Measurements from ENCODE around the gene SPDYE3. TPM values are rescaled to one million over a fixed set of nuclear protein-coding genes. Genes with fewer than 3 reads are reported as not detected.
"Not testable (repeated sequence)": the region's sequence is repeated elsewhere in the genome, so short reads cannot be mapped to it uniquely, and the experiment has no call there.

The SPDYE3 gene
- polyA plus RNA-seq, 2 of the 4 experiments (the other 2 are of a cell fraction) = 0.04 TPM

GRCh38 chr7:100292162-100292561 is 15.3 kb upstream of the SPDYE3 start:
- H3K4me3 ChIP-seq; POLR2A ChIA-PET; ATAC-seq; H3K9me3 ChIP-seq; H3K27ac ChIP-seq; H3K4me1 ChIP-seq; FAIRE-seq; H3K4me2 ChIP-seq; DNase-seq (ENCODE audit: low read depth in 1 of 2, low spot score in 1 of 2): not testable (repeated sequence)
- CTCF ChIA-PET = interaction anchor here (0.6 to 0.8 kb wide), 2 partner anchors 177 to 228 kb away, joined by 3 to 4 read pairs; no protein-coding TSS in a partner anchor
- WGBS (ENCODE audit: missing lambda C conversion rate) = 96% methylated on average over 1 of the region's 1 CpG

DNA sequence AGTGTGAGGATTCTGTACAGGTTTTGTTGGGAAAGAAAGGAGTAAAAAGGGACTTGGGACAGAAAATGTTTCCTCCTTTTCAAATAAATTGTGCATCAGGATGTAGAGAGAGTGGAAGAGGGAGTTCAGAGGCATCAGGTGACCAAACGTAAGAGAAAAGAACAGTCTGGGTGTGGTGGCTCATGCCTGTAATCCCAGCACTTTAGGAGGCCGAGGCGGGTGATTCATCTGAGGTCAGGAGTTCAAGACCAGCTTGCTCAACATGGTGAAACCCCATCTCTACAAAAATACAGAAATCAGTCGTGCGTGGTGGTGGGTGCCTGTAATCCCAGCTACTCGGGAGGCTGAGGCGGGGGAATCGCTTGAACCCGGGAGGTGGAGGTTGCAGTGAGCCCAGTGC is 12.2 kb upstream of the SPDYE3 start:
- H3K4me3 ChIP-seq, POLR2A ChIA-PET, H3K4me1 ChIP-seq, H3K27ac ChIP-seq, H3K9me3 ChIP-seq, FAIRE-seq: not testable (repeated sequence)
- 63% methylated on average over 9 of the region's 9 CpGs for WGBS (ENCODE audit: missing lambda C conversion rate)
- ATAC-seq (peak; percentile 30 to 70; a peak in 4 of 6 replicates), DNase-seq (ENCODE audit: low read depth in 1 of 2, low spot score in 1 of 2) (peak in 1 of 2 experiments; percentile 62)
- CTCF ChIA-PET = interaction anchor here (0.6 kb wide), 1 partner anchor 107 kb away, joined by 3 read pairs; no protein-coding TSS in a partner anchor
- TF ChIP-seq, protein P1, sequence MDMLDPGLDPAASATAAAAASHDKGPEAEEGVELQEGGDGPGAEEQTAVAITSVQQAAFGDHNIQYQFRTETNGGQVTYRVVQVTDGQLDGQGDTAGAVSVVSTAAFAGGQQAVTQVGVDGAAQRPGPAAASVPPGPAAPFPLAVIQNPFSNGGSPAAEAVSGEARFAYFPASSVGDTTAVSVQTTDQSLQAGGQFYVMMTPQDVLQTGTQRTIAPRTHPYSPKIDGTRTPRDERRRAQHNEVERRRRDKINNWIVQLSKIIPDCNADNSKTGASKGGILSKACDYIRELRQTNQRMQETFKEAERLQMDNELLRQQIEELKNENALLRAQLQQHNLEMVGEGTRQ (IDR thresholded peaks at IDR 0.05) = peak; percentile 19; the same call in 1 of the 2 replicates
- 0 out of 3 replicates have a peak overlapping the region, but pooled peaks have one; percentile 19 for H3K4me2 ChIP-seq

DNA sequence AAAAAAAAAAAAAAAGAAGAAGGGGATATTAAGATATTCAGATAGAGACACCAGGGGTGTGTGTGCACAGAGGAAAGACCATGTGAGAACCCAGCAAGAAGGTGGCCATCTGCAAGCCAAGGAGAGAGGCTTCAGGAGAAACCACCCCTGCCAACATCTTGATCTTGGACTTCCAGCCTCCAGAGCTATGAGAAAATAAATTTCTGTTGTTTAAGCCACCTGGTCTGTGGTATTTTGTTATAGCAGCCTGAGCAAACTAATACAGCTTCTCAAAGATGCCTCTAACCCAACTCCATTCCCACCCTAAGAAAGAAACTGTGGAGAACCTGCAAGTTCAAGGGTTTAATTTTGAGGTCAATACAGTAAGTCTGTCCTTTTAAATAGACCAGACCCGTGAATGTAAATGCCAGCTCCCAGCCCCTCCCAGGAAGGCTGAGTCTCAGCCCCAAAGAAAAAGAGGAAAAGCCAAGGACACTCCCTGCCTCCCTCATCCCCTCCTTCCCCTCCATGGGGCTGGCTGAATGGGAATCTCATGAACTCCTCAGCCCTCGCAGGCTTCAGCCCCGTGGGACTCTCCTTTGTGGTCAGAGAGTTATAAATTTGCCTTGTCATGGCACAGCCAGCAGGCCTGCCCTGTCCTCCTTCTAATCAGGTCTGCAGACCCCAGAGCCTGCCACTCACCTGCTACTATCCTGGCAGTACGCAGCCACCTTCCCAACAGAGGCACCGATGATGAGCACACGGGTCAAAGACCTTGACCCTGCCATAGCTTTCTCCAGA is 9.5 kb upstream of the SPDYE3 start:
- WGBS (ENCODE audit: missing lambda C conversion rate) = 94% methylated on average over 4 of the region's 6 CpGs
- POLR2A ChIA-PET; CTCF ChIA-PET; DNase-seq (ENCODE audit: low read depth in 1 of 2, low spot score in 1 of 2); H3K9me3 ChIP-seq; H3K4me3 ChIP-seq; H3K4me2 ChIP-seq; H3K27ac ChIP-seq; FAIRE-seq; H3K4me1 ChIP-seq: not testable (repeated sequence)
- peak in 1 of 2 experiments; percentile 25; a peak in 1 of 6 replicates for ATAC-seq

DNA sequence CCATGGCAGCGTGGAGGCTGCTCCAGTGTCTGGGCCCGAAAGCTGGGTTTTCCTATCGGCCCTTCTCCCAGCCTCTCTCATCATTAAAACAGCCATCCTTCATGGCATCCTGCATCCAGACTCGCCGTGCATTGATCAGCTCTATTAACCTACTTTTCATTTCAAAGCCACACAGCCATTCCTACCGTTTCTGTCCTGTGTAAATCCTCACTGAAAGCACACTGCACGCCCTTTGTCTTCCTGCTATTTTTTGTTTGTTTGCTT is 8.9 kb upstream of the SPDYE3 start:
- H3K4me2 ChIP-seq; ATAC-seq; POLR2A ChIA-PET; H3K27ac ChIP-seq; H3K9me3 ChIP-seq; H3K4me3 ChIP-seq; H3K4me1 ChIP-seq; FAIRE-seq; CTCF ChIA-PET; DNase-seq (ENCODE audit: low read depth in 1 of 2, low spot score in 1 of 2): not testable (repeated sequence)
- 92% methylated on average over 7 of the region's 7 CpGs for WGBS (ENCODE audit: missing lambda C conversion rate)

- H3K4me2 ChIP-seq; H3K9me3 ChIP-seq; H3K4me1 ChIP-seq; DNase-seq (ENCODE audit: low read depth in 1 of 2, low spot score in 1 of 2); POLR2A ChIA-PET; ATAC-seq; FAIRE-seq; H3K27ac ChIP-seq; H3K4me3 ChIP-seq; CTCF ChIA-PET: not testable (repeated sequence)
- WGBS (ENCODE audit: missing lambda C conversion rate) = 94% methylated on average over 11 of the region's 12 CpGs
Observed at GRCh38 chr7:100304526-100304925, 3.0 kb upstream of the SPDYE3 start.

GRCh38 chr7:100318329-100318728 is 10.8 kb downstream of the SPDYE3 start:
- H3K4me1 ChIP-seq; H3K27ac ChIP-seq; H3K9me3 ChIP-seq; ATAC-seq; H3K4me3 ChIP-seq; CTCF ChIA-PET; POLR2A ChIA-PET; DNase-seq (ENCODE audit: low read depth in 1 of 2, low spot score in 1 of 2); FAIRE-seq; H3K4me2 ChIP-seq: not testable (repeated sequence)
- WGBS (ENCODE audit: missing lambda C conversion rate) = 92% methylated on average over 5 of the region's 5 CpGs

- H3K4me2 ChIP-seq; H3K4me1 ChIP-seq; POLR2A ChIA-PET; H3K27ac ChIP-seq; H3K4me3 ChIP-seq; H3K9me3 ChIP-seq; DNase-seq (ENCODE audit: low read depth in 1 of 2, low spot score in 1 of 2); FAIRE-seq; ATAC-seq; CTCF ChIA-PET: not testable (repeated sequence)
- WGBS (ENCODE audit: missing lambda C conversion rate) = 68% methylated on average over 1 of the region's 1 CpG
Observed at GRCh38 chr7:100321648-100322047, 14.1 kb downstream of the SPDYE3 start.

DNA sequence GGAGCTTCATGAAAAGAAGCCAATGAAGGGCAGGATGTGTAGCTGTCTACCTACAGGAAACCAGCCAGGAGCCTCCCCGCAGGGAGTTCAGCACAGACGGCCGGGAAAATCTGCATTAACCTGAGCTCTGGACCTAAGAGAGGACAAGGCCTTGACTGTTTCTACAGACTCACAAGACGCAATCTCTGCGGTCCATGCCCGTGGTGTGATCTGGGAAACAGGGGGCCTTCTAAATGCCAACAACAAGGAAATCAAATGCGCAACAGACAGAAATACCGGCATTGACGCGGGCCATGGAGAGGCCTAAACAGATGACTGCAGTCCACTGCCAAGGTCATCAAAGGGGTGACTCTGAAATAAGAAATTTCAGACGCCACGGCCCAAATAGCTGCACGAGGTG is 16.7 kb downstream of the SPDYE3 start:
- H3K27ac ChIP-seq; ATAC-seq; DNase-seq (ENCODE audit: low read depth in 1 of 2, low spot score in 1 of 2); H3K4me3 ChIP-seq; H3K9me3 ChIP-seq; FAIRE-seq; H3K4me1 ChIP-seq; H3K4me2 ChIP-seq; POLR2A ChIA-PET: not testable (repeated sequence)
- 92% methylated on average over 13 of the region's 13 CpGs for WGBS (ENCODE audit: missing lambda C conversion rate)
- CTCF ChIA-PET = interaction anchor here (1.1 kb wide), 1 partner anchor 192 kb away, joined by 3 read pairs; no protein-coding TSS in a partner anchor

DNA sequence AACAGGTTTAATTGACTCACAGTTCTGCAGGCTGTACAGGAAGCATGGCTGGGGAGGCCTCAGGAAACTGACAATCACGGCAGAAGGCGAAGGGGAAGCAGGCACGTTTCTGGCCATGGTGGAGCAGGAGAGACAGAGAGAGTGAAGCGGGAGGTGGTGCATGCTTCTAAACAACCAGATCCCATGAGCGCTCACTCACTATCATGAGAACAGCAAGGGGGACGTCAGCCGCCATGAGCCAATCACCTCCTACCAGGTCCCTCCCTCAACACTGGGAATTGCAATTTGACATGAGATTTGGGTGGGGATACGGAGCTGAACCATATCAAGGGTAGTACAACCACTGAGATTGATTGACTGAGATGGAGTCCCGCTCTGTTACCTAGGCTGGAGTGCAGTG is 18.2 kb downstream of the SPDYE3 start:
- H3K27ac ChIP-seq; H3K9me3 ChIP-seq; FAIRE-seq; H3K4me2 ChIP-seq; POLR2A ChIA-PET; DNase-seq (ENCODE audit: low read depth in 1 of 2, low spot score in 1 of 2); ATAC-seq; H3K4me3 ChIP-seq; H3K4me1 ChIP-seq: not testable (repeated sequence)
- CTCF ChIA-PET = interaction anchor here (1.2 kb wide), 1 partner anchor 22 kb away, joined by 3 read pairs; no protein-coding TSS in a partner anchor
- WGBS (ENCODE audit: missing lambda C conversion rate) = 95% methylated on average over 9 of the region's 9 CpGs

- H3K4me1 ChIP-seq; ATAC-seq; H3K4me2 ChIP-seq; DNase-seq (ENCODE audit: low read depth in 1 of 2, low spot score in 1 of 2); FAIRE-seq; H3K27ac ChIP-seq; H3K4me3 ChIP-seq; H3K9me3 ChIP-seq; POLR2A ChIA-PET: not testable (repeated sequence)
- CTCF ChIA-PET = interaction anchor here (1.2 kb wide), 1 partner anchor 20 kb away, joined by 3 read pairs; no protein-coding TSS in a partner anchor
- 97% methylated on average over 11 of the region's 11 CpGs for WGBS (ENCODE audit: missing lambda C conversion rate)
Observed at GRCh38 chr7:100326914-100327313, 19.4 kb downstream of the SPDYE3 start.

Measured in A549 (cell line).